ENCODE measurements around the gene PCNX2. TPM values are rescaled to one million over a fixed set of nuclear protein-coding genes. Genes with fewer than 3 reads are reported as not detected.

Gene PCNX2
- total RNA-seq, 3 donors from 2014 or later, result 6.0 to 11.3 (median 8.5) TPM

- no peak for ATAC-seq
- no peak for TF ChIP-seq CTCF (IDR thresholded peaks at IDR 0.05)
- H3K4me3 ChIP-seq, result no peak overlapping the region
- no peak for DNase-seq
- no peaks in the 10 kb centered on the region for H3K36me3 ChIP-seq (ENCODE audit: low read depth)
- intact Hi-C loops (cut with DNase I, micrococcal nuclease), result no loop called here
- H3K9me3 ChIP-seq, result no peaks in the 10 kb centered on the region
- H3K4me1 ChIP-seq (ENCODE audit: low read depth), result no peaks in the 10 kb centered on the region
Measured at GRCh38 chr1:233057836-233058235, 237.7 kb downstream of the PCNX2 start.

- no peaks in the 10 kb centered on the region for H3K9me3 ChIP-seq
- no peak for ATAC-seq
- no peaks in the 10 kb centered on the region for H3K36me3 ChIP-seq (ENCODE audit: low read depth)
- H3K4me3 ChIP-seq, result no peak overlapping the region
- no peaks in the 10 kb centered on the region for H3K4me1 ChIP-seq (ENCODE audit: low read depth)
- TF ChIP-seq CTCF (IDR thresholded peaks at IDR 0.05), result no peak
- intact Hi-C loops (cut with DNase I, micrococcal nuclease), result no loop called here
- no peak for DNase-seq
Measured at GRCh38 chr1:233055879-233056641, 239.5 kb downstream of the PCNX2 start.

- Histone ChIP-seq H3K4me3 (no peak overlapping the region), H3K4me1 (ENCODE audit: low read depth) (no peaks in the 10 kb centered on the region), H3K36me3 (ENCODE audit: low read depth) (no peaks in the 10 kb centered on the region), H3K9me3 (no peaks in the 10 kb centered on the region)
- intact Hi-C loops (cut with DNase I, micrococcal nuclease), result no loop called here
- ATAC-seq, result no peak
- TF ChIP-seq CTCF (IDR thresholded peaks at IDR 0.05), result no peak
- DNase-seq, result no peak
Measured at GRCh38 chr1:233045588-233045987, 249.9 kb downstream of the PCNX2 start.

GRCh38 chr1:233042834-233043233 lies 252.7 kb downstream of the PCNX2 start:
- intact Hi-C loops (cut with DNase I, micrococcal nuclease), result no loop called here
- DNase-seq (no peak), ATAC-seq (no peak)
- Histone ChIP-seq H3K4me3 (no peak overlapping the region), H3K36me3 (ENCODE audit: low read depth) (no peaks in the 10 kb centered on the region), H3K9me3 (no peaks in the 10 kb centered on the region), H3K4me1 (ENCODE audit: low read depth) (no peaks in the 10 kb centered on the region)
- no peak for TF ChIP-seq CTCF (IDR thresholded peaks at IDR 0.05)

GRCh38 chr1:233040494-233040893 lies 255.0 kb downstream of the PCNX2 start:
- no peak for TF ChIP-seq CTCF (IDR thresholded peaks at IDR 0.05)
- Histone ChIP-seq H3K4me1 (ENCODE audit: low read depth) (no peaks in the 10 kb centered on the region), H3K4me3 (no peak overlapping the region), H3K36me3 (ENCODE audit: low read depth) (no peaks in the 10 kb centered on the region), H3K9me3 (no peaks in the 10 kb centered on the region)
- no peak for DNase-seq
- ATAC-seq, result no peak
- intact Hi-C loops (cut with DNase I, micrococcal nuclease), result no loop called here
